HEK293 (cell line): ENCODE data around the gene APOA5.

Experiments
- CTCF ChIP-seq: fragments of 450-650 bp; formaldehyde crosslinking; IDR thresholded peaks from 2 replicates; pipeline ENCODE4 v1.5.1; 2016; ENCODE audit warnings: missing biosample characterization, missing genetic modification characterization
- OSR2 ChIP-seq: fragments of 450-650 bp; formaldehyde crosslinking; IDR thresholded peaks from 2 replicates; pipeline ENCODE4 v1.5.1; 2016; ENCODE audit warnings: missing biosample characterization, missing genetic modification characterization
- TCF7L2 ChIP-seq: IDR thresholded peaks from 2 replicates; pipeline ENCODE4 v1.6.1; 2011; ENCODE audit warnings: low read depth, mild to moderate bottlenecking, inconsistent platforms, low read length, moderate library complexity, borderline replicate concordance
- ZBTB11 ChIP-seq: fragments of 450-650 bp; formaldehyde crosslinking; conservative IDR thresholded peaks from 2 replicates; pipeline ENCODE4 v1.5.1; 2016; ENCODE audit warnings: low read depth, missing biosample characterization, missing genetic modification characterization
- ZIC2 ChIP-seq: fragments of 450-650 bp; formaldehyde crosslinking; IDR thresholded peaks from 2 replicates; pipeline ENCODE4 v1.5.1; 2016; ENCODE audit warnings: missing biosample characterization, missing genetic modification characterization
- ZNF10 ChIP-seq: fragments of 450-650 bp; formaldehyde crosslinking; IDR thresholded peaks from 2 replicates; pipeline ENCODE4 v1.5.1; 2017; ENCODE audit warnings: missing biosample characterization, missing genetic modification characterization
- ZNF114 ChIP-seq: fragments of 450-650 bp; formaldehyde crosslinking; IDR thresholded peaks from 2 replicates; pipeline ENCODE4 v1.5.0; 2017; ENCODE audit warnings: missing biosample characterization, missing genetic modification characterization
- ZNF133 ChIP-seq: fragments of 450-650 bp; formaldehyde crosslinking; IDR thresholded peaks from 2 replicates; pipeline ENCODE4 v1.5.1; 2016; ENCODE audit warnings: missing biosample characterization, missing genetic modification characterization
- ZNF529 ChIP-seq: fragments of 450-650 bp; formaldehyde crosslinking; IDR thresholded peaks from 2 replicates; pipeline ENCODE4 v1.5.1; 2017; ENCODE audit warnings: missing genetic modification characterization, missing biosample characterization; ENCODE audit not compliant: insufficient replicate concordance
- ZNF549 ChIP-seq: fragments of 450-650 bp; IDR thresholded peaks from 2 replicates; pipeline ENCODE4 v1.5.1; 2018; ENCODE audit warnings: missing biosample characterization, missing genetic modification characterization, mild to moderate bottlenecking, inconsistent platforms, moderate library complexity
- ZNF623 ChIP-seq: fragments of 450-650 bp; formaldehyde crosslinking; IDR thresholded peaks from 2 replicates; pipeline ENCODE4 v1.5.1; 2016; ENCODE audit warnings: missing biosample characterization, missing genetic modification characterization
- ZNF639 ChIP-seq: fragments of 450-650 bp; formaldehyde crosslinking; IDR thresholded peaks from 2 replicates; pipeline ENCODE4 v1.5.1; 2016; ENCODE audit warnings: missing biosample characterization, missing genetic modification characterization
- ZNF645 ChIP-seq: fragments of 450-650 bp; formaldehyde crosslinking; IDR thresholded peaks from 2 replicates; pipeline ENCODE4; 2016; ENCODE audit warnings: missing biosample characterization, missing genetic modification characterization
- ZNF707 ChIP-seq: fragments of 450-650 bp; formaldehyde crosslinking; IDR thresholded peaks from 2 replicates; pipeline ENCODE4 v1.5.1; 2016; ENCODE audit warnings: missing biosample characterization, missing genetic modification characterization

GRCh38 chr11:116840746-116841296 is 49.1 kb upstream of the APOA5 start:
- no peak for TF ChIP-seq ZNF645 (tag by site-specific recombination)
- TF ChIP-seq ZNF549: no peak
- TF ChIP-seq ZNF133 (tag by site-specific recombination): no peak
- no peak for TF ChIP-seq CTCF
- TF ChIP-seq ZNF707: no peak
- TF ChIP-seq ZIC2 (tag by site-specific recombination): no peak
- TF ChIP-seq ZBTB11 (tag by site-specific recombination): no peak
- no peak for TF ChIP-seq ZNF529 (tag by site-specific recombination)
- TF ChIP-seq ZNF10 (tag by site-specific recombination): no peak
- no peak for TF ChIP-seq ZNF114 (tag by site-specific recombination)
- no peak for TF ChIP-seq ZNF639
- no peak for TF ChIP-seq ZNF623 (tag by site-specific recombination)
- no peak for TF ChIP-seq TCF7L2
- TF ChIP-seq OSR2: no peak
